ENCODE results near the gene PTPRS.

DNA sequence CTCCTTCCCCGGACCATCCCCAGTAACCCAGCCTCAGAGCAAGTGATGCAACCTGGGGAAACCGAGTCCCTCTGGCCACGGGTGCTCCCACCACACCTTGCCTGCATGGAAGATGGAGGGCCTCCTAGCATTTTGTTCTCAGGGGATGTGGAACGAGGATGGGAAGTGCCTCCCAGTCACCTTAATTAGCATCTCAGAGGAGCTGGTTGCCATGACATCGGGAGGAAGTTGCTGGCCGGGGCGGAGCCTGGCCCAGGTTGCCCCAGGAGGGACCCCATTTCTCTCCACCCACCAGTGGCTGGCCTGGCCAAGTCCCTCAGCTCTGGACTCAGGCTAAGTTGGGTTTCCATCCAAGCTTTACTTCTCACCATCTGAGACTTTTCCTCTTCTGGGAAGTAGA lies 24.1 kb upstream of the PTPRS start:
- TF ChIP-seq, protein P1, sequence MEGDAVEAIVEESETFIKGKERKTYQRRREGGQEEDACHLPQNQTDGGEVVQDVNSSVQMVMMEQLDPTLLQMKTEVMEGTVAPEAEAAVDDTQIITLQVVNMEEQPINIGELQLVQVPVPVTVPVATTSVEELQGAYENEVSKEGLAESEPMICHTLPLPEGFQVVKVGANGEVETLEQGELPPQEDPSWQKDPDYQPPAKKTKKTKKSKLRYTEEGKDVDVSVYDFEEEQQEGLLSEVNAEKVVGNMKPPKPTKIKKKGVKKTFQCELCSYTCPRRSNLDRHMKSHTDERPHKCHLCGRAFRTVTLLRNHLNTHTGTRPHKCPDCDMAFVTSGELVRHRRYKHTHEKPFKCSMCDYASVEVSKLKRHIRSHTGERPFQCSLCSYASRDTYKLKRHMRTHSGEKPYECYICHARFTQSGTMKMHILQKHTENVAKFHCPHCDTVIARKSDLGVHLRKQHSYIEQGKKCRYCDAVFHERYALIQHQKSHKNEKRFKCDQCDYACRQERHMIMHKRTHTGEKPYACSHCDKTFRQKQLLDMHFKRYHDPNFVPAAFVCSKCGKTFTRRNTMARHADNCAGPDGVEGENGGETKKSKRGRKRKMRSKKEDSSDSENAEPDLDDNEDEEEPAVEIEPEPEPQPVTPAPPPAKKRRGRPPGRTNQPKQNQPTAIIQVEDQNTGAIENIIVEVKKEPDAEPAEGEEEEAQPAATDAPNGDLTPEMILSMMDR (IDR thresholded peaks at IDR 0.05): no peak
- TF ChIP-seq POLR2AphosphoS5 (IDR thresholded peaks at IDR 0.05; ENCODE audit: insufficient read depth in 1 of 2, low read depth in 1 of 2): no peak

Measured in vagina (tissue), 2 donors.